Head of caudate nucleus (tissue), 42 donors: ENCODE results near the gene TECRL.

Source experiments
- DNase-seq, 42 donors: peaks; one replicate each; pipeline versions ENCODE4 v3.0.0 to v3.0.0-alpha.2; 2020 to 2021; ENCODE audit warnings: mixed read lengths in 7 of 42
- intact Hi-C: fragments of 100-400 bp; cut with DNase I; formaldehyde crosslinking; loops from one replicate; pipeline ENCODE4 v1.15.0; 2022

TECRL gene

GRCh38 chr4:64409300-64409699, at the start of gene TECRL:
TECRL (minus strand) TSS chr4:64409450; CDS start chr4:64409351, 99 bp downstream.
- DNase-seq = no peak
- intact Hi-C loops = no loop called here

DNA sequence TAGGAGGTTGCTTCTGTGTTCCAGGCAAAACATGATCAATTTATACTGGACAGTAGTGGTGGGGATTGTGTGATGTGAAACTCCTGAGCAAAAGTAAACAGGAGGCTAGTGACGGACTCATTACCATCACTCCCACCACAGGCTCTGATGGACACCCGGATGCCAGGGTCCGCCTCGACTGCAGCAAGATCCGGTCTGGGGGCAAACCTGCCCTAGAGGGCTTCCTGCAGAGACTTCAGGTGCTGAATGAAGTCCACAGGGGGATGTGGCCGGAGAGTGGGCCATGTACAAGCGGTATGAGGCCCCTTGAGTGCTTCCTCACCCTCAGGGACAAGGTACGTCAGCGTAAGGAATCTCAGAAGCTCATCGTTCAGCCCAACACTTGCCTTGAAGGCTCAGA, 23.4 kb upstream of the TECRL start:
- no peak for DNase-seq
- intact Hi-C loops = no loop called here

DNA sequence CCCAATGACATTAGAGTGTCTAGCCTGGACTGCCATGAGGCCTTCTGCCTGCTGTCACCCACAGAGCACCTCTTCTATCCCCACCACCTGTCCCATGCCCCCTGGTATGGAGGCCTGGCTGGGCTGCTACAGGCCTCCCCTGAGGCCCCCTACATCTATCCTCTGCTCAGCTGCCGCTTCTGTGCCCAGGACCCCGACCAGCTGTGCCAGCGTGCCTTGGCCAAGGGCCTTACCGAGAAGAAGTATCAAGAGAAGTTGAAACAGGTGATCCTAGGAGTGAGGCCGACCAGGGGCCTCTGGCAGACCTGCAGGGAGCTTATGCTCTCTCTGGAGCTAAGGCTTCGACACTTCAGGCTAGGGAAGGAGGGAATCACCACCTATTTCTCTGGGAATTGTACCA, 21.7 kb upstream of the TECRL start:
- DNase-seq = no peak
- intact Hi-C loops = no loop called here

DNA sequence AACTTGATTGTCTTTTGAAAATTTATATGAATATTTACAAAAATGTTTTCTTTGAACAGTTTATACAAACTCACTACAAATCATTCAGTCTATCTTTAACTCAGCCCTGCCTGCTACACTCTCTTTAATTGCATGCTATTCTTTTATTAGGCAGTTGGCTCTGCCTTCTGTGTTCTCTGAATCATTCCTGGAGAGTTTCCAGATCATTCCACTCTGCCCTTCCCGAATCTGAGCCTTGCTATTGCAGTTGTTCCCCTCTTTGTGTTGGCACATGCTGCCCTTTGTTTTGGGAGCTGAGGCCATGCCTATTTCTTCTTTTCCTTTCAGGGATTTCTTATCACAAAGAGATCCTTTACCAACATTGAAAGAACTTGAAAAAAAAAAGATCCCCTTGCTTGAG, 8.7 kb upstream of the TECRL start:
- DNase-seq = peak in 2 of 42 donors; percentile 1 to 6

DNA sequence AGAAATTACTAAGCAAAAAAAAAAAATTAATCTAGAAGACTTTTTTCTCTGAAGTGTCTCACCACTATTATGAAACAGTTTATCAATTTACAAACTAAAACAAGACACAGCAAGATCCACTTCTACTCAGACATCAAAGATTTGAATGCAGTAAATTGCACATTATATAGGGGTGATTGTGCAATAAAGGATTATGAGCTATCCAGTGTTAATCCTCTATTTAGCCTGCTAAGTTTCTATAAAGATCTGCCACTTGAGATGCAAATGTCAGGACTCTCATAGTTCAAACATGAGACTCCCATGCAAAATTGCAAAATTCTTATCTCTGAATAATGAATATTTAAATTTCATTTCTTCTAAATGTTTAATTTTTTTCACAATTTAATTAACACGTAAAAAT, 2.2 kb downstream of the TECRL start:
- no peak for DNase-seq
- intact Hi-C loops = no loop called here

More for the DNA sequence above, 8.7 kb upstream of the TECRL start:
- intact Hi-C loops = no loop called here

- DNase-seq = no peak
- intact Hi-C loops = no loop called here
Measured at GRCh38 chr4:64405761-64406160, 3.5 kb downstream of the TECRL start.

- DNase-seq = no peak
- intact Hi-C loops = no loop called here
Measured at GRCh38 chr4:64402684-64403083, 6.6 kb downstream of the TECRL start.

DNA sequence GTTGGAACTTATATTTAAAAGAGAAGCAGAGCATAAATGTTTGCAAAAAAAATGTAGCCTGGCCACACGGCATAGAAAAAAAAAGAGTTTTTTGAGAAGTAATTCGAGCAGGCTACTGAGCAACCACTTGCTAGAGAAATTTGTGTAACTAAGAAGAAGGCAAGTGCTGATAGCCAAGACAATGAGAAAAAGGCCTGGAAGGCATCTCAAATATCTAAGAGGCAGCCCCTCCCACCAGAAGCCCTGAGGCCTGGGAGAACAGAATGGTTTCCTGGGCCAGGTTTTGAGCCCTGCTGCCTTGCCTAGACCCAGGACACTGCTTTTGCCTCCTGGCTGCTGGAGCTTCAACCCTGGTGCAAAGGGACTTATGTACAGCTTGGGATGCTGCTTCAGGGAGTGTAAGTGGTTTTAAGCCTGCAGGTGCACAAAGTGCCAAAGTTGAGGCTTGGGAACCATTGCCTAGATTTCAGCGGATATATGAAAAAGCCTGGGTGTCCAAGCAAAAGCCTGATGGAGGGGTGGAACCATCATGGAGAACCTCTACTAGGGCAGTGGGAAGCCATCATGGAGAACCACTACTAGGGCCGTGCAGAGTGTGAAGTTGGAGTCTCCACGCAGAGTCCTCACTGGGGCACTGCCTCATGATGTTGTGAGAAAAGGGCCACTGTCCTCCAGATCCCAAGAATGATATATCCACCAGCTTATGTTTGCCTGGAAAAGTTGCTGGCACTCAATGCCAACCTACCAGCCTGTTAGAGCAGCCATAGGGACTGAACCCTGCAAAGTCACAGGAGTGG, 9.7 kb downstream of the TECRL start:
- no peak for DNase-seq

DNA sequence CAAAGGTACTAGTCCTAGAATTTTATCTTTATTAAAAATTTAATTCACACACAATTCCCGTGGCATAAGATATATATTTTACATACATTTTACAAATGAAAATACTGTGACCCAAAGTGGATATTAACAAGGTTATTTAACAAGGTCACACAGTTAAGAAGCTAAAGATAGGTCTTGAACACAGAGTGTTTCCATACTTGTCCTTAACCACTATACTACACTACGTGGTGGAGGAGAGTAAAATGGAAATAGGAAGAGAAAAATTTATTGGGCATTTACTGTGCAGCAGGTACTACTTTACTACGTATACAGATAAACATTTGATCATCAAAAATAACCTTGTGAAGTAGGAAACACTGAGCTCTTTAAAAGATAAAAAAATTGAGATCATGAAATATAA, 14.8 kb downstream of the TECRL start:
- DNase-seq = no peak
- intact Hi-C loops = no loop called here

More for the DNA sequence above, 9.7 kb downstream of the TECRL start:
- intact Hi-C loops = no loop called here

DNA sequence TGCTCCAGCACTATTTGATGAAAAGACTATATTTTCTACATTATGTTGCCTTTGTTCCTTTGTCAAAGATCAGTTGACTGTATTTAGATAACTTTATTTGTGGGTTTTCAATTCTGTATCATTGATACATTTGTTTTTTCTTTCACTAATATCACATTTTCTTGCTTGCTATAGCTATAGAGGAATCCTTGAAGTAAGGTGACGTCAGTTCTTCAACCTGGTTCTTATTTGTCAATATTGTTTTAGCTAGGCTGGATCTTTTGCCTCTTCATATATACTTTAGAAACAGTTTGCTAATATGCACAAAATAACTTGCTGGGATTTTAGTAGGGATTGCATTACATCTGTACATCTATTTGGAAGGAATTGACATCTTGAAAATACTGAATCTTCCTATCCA, 21.0 kb downstream of the TECRL start:
- intact Hi-C loops = no loop called here
- no peak for DNase-seq

DNA sequence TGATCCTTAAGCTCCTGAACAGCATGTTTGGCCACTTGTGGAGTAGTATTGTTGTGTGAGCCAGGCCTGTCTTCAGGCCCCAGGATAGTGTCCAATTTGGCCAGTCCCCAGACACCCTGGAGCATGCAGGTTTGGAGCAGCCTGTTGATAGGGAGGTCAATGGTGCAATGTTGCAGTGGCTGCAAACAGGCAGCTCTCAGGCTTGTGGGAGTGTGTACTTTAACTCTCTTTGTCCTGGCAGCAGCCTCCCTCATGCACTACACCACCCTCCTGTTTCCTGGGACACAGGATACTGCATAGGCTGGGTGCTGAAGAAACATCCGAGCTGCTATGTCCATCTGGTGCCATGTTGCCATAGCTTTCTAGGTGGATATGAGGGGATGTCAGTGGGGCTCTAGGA, 24.0 kb downstream of the TECRL start:
- DNase-seq = no peak
- intact Hi-C loops = no loop called here

DNA sequence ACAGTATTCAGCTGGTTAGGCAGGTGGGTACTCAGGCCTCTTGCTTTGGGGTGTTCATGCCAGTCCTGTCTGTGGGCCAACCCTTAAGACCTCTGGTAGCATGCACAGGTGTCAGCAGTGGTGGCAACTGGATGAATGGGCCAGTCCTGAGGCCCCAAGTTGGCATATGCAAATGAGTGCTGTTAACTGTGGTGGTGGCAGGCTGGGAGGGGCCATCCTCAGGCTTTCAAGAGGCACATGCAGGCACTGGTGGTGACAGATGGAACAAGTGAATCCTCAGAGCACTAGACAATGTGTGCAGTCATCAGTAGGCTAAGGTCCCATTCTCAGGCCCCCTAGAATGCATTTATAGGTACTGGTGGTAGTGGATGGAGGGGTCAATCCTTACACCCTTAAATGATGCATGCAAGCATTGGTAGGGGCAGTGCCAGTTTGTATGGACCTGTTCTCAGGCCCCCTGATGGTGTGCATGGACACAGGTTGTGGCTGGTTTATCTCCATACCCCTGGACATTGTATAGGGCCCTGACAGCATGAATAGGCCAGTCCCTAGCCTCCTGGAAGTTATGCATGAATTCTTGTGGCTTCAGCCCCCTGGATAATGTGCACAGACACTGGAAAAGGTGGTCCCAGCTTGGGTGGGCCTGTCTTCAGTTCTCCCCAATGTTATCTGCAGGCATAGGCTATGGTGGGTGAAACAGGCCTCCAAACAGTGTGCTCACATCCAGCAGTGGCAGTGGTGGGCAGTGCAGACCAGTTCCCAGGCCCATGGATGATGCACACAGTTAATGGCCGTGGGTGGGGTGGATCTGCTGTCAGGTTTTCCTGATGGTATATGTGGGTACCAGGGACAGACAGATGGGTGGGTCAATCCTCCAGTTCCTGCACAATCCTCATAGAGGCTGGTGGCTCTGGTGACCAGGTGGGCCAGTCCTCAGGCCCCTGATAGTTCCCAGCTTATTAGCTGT, 24.7 kb downstream of the TECRL start:
- intact Hi-C loops = no loop called here
- no peak for DNase-seq

GRCh38 chr4:64368741-64369140, 40.5 kb downstream of the TECRL start:
- intact Hi-C loops = no loop called here
- no peak for DNase-seq

DNA sequence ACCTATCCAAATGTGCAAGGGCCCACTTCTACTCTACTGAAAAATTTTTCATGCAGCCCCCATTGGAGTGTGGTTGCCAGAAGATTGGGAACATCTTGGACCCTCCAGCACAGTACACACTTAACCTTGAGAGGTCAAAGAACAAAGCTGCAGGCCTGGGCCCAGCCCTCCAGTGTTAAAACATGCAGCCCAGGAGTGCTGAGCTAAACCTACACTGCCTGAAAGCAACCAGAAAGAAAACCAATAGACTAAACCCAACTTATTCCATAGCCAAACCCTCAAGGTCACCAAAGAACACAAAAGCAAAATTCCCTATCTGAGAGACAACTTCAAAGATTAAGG, 47.9 kb downstream of the TECRL start:
- DNase-seq = no peak
- intact Hi-C loops = no loop called here

DNA sequence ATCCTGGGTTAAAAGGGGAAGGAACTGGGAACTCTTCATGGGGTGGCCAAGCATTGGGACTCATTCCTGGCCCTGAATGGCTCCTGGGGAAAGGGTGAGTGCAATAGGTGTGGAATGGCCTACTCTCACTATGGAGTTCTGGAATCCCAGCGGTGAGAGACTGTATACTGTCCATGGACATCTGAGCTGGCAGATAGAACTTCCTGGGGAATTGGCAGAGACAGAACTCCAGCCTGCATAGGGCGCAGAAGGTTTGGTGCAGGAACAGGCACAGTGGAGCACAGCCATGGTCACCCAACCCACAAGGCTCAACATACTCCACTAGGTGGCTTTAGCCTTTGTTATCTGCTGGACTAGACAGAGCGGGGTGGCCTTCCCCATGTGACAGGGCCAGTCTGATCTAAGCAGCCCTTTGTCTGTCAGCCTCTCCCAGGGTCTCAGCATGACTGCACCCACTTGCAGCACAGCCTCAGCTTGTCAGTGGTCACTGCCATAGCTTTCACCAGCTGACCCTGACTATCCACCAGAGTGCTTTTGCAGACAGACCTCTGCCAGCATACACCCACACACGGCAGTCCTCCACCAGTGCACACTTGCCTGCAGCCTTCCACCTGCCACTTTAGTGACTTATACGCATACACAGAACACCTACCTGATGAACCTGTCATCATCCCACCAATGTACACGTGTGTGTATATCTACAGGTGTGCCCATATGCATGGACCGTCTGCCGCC, 48.4 kb downstream of the TECRL start:
- DNase-seq = no peak
- intact Hi-C loops = no loop called here

- no peak for DNase-seq
- intact Hi-C loops = no loop called here
Measured at GRCh38 chr4:64359489-64359888, 49.8 kb downstream of the TECRL start.

GRCh38 chr4:64353904-64354303, 55.3 kb downstream of the TECRL start:
- intact Hi-C loops = no loop called here
- DNase-seq = no peak

- DNase-seq = peak in 1 of 42 donors; percentile 26
- intact Hi-C loops = no loop called here
Measured at GRCh38 chr4:64341711-64342110, 67.5 kb downstream of the TECRL start.

DNA sequence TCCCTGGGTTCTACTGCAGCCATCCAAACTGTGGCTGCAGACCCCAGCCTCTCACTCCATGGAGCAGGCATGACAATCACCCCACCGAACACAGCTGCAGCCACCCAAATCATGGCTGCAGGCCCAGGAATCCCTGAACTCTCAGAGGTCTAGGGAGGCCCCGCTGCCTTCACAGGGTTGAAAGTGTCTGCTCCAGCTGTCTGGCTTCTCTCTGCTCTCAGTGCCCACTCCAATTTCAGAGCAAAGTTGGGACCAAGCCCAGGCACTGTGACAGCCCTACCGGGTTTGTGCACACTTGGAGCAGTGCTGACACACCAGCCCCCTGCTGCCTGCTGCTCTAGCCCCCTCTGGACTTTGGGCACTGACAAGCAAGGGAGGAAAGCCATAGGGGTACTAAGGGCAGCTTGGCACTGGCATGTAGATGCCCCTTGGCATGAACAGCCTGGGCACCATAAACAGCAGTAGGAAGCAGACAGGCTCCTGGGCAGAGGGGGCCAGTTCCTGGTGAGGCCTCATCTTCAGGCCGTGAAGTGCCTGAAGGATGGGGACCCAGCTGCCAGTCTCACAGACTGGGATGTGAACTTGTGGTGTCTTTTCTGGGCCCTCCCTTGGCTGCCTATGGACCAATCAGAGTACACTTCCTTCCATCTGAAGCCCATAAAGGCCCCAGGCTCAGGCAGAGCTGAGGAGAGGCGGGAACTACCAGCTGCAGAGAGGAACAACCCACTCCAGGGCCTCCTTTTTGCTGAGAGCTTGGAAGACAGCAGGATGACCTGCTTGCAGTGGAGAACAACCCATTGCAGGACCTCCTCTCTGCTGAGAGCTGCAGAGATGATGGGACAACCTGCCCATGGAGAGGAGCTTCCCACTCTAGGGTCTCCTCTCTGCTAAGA, 68.8 kb downstream of the TECRL start:
- intact Hi-C loops = no loop called here
- DNase-seq = peak in 1 of 42 donors; percentile 3
